GM12878 (cell line): ENCODE results near the gene SDK2.

Source experiments
- CUX1 ChIP-seq: IDR thresholded peaks from 2 replicates; pipeline ENCODE4 v1.6.1; 2012; ENCODE audit warnings: improper control_type of control experiment, low read depth, low read length; ENCODE audit not compliant: insufficient replicate concordance
- MAX ChIP-seq: IDR thresholded peaks from 2 replicates; pipeline ENCODE4 v1.6.1; 2012; ENCODE audit warnings: low read depth, low read length, improper control_type of control experiment
- MTA2 ChIP-seq: fragments of 450-650 bp; IDR thresholded peaks from 2 replicates; pipeline ENCODE4 v1.6.1; 2016; ENCODE audit warnings: low read depth, mild to moderate bottlenecking, moderate library complexity
- RAD21 ChIP-seq: IDR thresholded peaks from 2 replicates; pipeline ENCODE4 v1.6.1; 2011; ENCODE audit warnings: mild to moderate bottlenecking, low read depth, low read length, moderate library complexity; ENCODE audit not compliant: insufficient read depth
- RBBP5 ChIP-seq: fragments of 200-600 bp; sonication (generic); conservative IDR thresholded peaks from 2 replicates; pipeline ENCODE4 v1.6.1; 2016
- SP1 ChIP-seq: IDR thresholded peaks from one replicate; pipeline ENCODE4 v1.6.1; 2011; ENCODE audit warnings: low read depth, low read length
- TAF1 ChIP-seq: IDR thresholded peaks from 2 replicates; pipeline ENCODE4 v1.6.1; 2011; ENCODE audit warnings: mild to moderate bottlenecking, low read depth, low read length, borderline replicate concordance
- TCF3 ChIP-seq: IDR thresholded peaks from 2 replicates; pipeline ENCODE4 v1.6.1; 2012; ENCODE audit warnings: low read depth, mild to moderate bottlenecking, low read length, borderline replicate concordance; ENCODE audit not compliant: insufficient read depth
- YY1 ChIP-seq: IDR thresholded peaks from 2 replicates; pipeline ENCODE4 v1.6.1; 2011; ENCODE audit warnings: low read depth, mild to moderate bottlenecking, low read length
- TF ChIP-seq, protein P1 (sequence below): fragments of 450-650 bp; IDR thresholded peaks from 2 replicates; pipeline ENCODE4 v1.6.1; 2017; ENCODE audit warnings: mild to moderate bottlenecking, moderate library complexity

GRCh38 chr17:73638556-73638955 is 5.7 kb downstream of the SDK2 start:
- TF ChIP-seq MTA2 (no peak), RBBP5 (no peak), CUX1 (no peak), TAF1 (no peak), TCF3 (no peak), YY1 (no peak), SP1 (no peak), MAX (no peak), RAD21 (no peak)
- TF ChIP-seq, protein P1, sequence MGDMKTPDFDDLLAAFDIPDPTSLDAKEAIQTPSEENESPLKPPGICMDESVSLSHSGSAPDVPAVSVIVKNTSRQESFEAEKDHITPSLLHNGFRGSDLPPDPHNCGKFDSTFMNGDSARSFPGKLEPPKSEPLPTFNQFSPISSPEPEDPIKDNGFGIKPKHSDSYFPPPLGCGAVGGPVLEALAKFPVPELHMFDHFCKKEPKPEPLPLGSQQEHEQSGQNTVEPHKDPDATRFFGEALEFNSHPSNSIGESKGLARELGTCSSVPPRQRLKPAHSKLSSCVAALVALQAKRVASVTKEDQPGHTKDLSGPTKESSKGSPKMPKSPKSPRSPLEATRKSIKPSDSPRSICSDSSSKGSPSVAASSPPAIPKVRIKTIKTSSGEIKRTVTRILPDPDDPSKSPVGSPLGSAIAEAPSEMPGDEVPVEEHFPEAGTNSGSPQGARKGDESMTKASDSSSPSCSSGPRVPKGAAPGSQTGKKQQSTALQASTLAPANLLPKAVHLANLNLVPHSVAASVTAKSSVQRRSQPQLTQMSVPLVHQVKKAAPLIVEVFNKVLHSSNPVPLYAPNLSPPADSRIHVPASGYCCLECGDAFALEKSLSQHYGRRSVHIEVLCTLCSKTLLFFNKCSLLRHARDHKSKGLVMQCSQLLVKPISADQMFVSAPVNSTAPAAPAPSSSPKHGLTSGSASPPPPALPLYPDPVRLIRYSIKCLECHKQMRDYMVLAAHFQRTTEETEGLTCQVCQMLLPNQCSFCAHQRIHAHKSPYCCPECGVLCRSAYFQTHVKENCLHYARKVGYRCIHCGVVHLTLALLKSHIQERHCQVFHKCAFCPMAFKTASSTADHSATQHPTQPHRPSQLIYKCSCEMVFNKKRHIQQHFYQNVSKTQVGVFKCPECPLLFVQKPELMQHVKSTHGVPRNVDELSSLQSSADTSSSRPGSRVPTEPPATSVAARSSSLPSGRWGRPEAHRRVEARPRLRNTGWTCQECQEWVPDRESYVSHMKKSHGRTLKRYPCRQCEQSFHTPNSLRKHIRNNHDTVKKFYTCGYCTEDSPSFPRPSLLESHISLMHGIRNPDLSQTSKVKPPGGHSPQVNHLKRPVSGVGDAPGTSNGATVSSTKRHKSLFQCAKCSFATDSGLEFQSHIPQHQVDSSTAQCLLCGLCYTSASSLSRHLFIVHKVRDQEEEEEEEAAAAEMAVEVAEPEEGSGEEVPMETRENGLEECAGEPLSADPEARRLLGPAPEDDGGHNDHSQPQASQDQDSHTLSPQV = no peak
